H7 (cell line): ENCODE measurements around the gene GSN. TPM values are rescaled to one million over a fixed set of nuclear protein-coding genes. Genes with fewer than 3 reads are reported as not detected.

ENCODE experiments used
- DNase-seq: peaks from one replicate; pipeline ENCODE4 v3.0.0; 2012
- H3K27me3 ChIP-seq: 2 replicates; pipeline ENCODE4 v1.6.0; 2011; ENCODE audit warnings: mild to moderate bottlenecking, low read length; ENCODE audit not compliant: control insufficient read depth, insufficient read depth
- H3K36me3 ChIP-seq: replicated peaks from 2 replicates; pipeline ENCODE4 v1.5.1; 2011; ENCODE audit warnings: low read length; ENCODE audit not compliant: control insufficient read depth, insufficient read depth
- H3K4me3 ChIP-seq: 2 replicates; pipeline ENCODE4 v1.5.1; 2011; ENCODE audit warnings: low read depth, mild to moderate bottlenecking, control low read depth, low read length, moderate library complexity; ENCODE audit not compliant: insufficient read depth
- total RNA-seq: library from RNA; depleted of rRNA; stranded (reverse); fragments of >200 nt; shearing (Covaris generic); gene quantifications from 2 replicates; pipeline ENCODE4 v1.2.3, GENCODE V29; 2014

The GSN gene
- total RNA-seq, 1 experiment from 2014 or later, result 73.0 TPM

- H3K27me3 ChIP-seq, result no peaks in the 10 kb centered on the region
- no peaks in the 10 kb centered on the region for H3K36me3 ChIP-seq
- H3K4me3 ChIP-seq, result no peak overlapping the region
- no peak for DNase-seq
These were observed 68.7 kb downstream of the GSN start for GRCh38 chr9:121336665-121337064.

- Histone ChIP-seq H3K36me3 (no peaks in the 10 kb centered on the region), H3K27me3 (no peaks in the 10 kb centered on the region), H3K4me3 (no peak overlapping the region)
- DNase-seq, result no peak
These were observed 71.5 kb downstream of the GSN start for GRCh38 chr9:121339437-121339836.

- H3K4me3 ChIP-seq, result no peak overlapping the region
- no peaks in the 10 kb centered on the region for H3K36me3 ChIP-seq
- H3K27me3 ChIP-seq, result no peaks in the 10 kb centered on the region
- no peak for DNase-seq
These were observed 72.9 kb downstream of the GSN start for GRCh38 chr9:121340676-121341392.

- no peaks in the 10 kb centered on the region for H3K27me3 ChIP-seq
- H3K36me3 ChIP-seq, result no peaks in the 10 kb centered on the region
- H3K4me3 ChIP-seq, result no peak overlapping the region
- DNase-seq, result no peak
These were observed 76.2 kb downstream of the GSN start for GRCh38 chr9:121344184-121344583.

GRCh38 chr9:121345070-121345469 lies 77.1 kb downstream of the GSN start:
- DNase-seq, result no peak
- H3K4me3 ChIP-seq, result no peak overlapping the region
- H3K36me3 ChIP-seq, result no peaks in the 10 kb centered on the region
- no peaks in the 10 kb centered on the region for H3K27me3 ChIP-seq

GRCh38 chr9:121348221-121348620 lies 80.3 kb downstream of the GSN start:
- Histone ChIP-seq H3K4me3 (no peak overlapping the region), H3K27me3 (no peaks in the 10 kb centered on the region), H3K36me3 (no peaks in the 10 kb centered on the region)
- no peak for DNase-seq

- Histone ChIP-seq H3K36me3 (no peaks in the 10 kb centered on the region), H3K4me3 (no peak overlapping the region), H3K27me3 (no peaks in the 10 kb centered on the region)
- DNase-seq, result no peak
These were observed 81.0 kb downstream of the GSN start for GRCh38 chr9:121349009-121349408.

- no peak for DNase-seq
- Histone ChIP-seq H3K36me3 (no peaks in the 10 kb centered on the region), H3K4me3 (no peak overlapping the region), H3K27me3 (no peaks in the 10 kb centered on the region)
These were observed 82.1 kb downstream of the GSN start for GRCh38 chr9:121350036-121350435.

- Histone ChIP-seq H3K36me3 (no peaks in the 10 kb centered on the region), H3K4me3 (no peak overlapping the region), H3K27me3 (no peaks in the 10 kb centered on the region)
- DNase-seq, result no peak
These were observed 83.1 kb downstream of the GSN start for GRCh38 chr9:121350993-121351561.

GRCh38 chr9:121353241-121354061 lies 85.5 kb downstream of the GSN start:
- no peaks in the 10 kb centered on the region for H3K27me3 ChIP-seq
- H3K36me3 ChIP-seq, result no peaks in the 10 kb centered on the region
- H3K4me3 ChIP-seq, result no peak overlapping the region
- DNase-seq, result no peak

GRCh38 chr9:121354141-121354540 lies 86.2 kb downstream of the GSN start:
- no peaks in the 10 kb centered on the region for H3K36me3 ChIP-seq

GRCh38 chr9:121354762-121355161 lies 86.8 kb downstream of the GSN start:
- Histone ChIP-seq H3K4me3 (no peak overlapping the region), H3K36me3 (no peaks in the 10 kb centered on the region), H3K27me3 (no peaks in the 10 kb centered on the region)
- no peak for DNase-seq

More at GRCh38 chr9:121354141-121354540, 86.2 kb downstream of the GSN start:
- H3K27me3 ChIP-seq, result no peaks in the 10 kb centered on the region
- DNase-seq, result no peak
- H3K4me3 ChIP-seq, result no peak overlapping the region

GRCh38 chr9:121357011-121357410 lies 89.0 kb downstream of the GSN start:
- Histone ChIP-seq H3K27me3 (no peaks in the 10 kb centered on the region), H3K4me3 (no peak overlapping the region), H3K36me3 (no peaks in the 10 kb centered on the region)
- DNase-seq, result no peak

GRCh38 chr9:121358751-121359150 lies 90.8 kb downstream of the GSN start:
- Histone ChIP-seq H3K36me3 (no peaks in the 10 kb centered on the region), H3K27me3 (no peaks in the 10 kb centered on the region), H3K4me3 (no peak overlapping the region)
- DNase-seq, result no peak
